Cardiac atrium fibroblast (primary cell): ENCODE data around the gene C5orf46. TPM values are rescaled to one million over a fixed set of nuclear protein-coding genes. Genes with fewer than 3 reads are reported as not detected.

Experiments
- total RNA-seq: library from RNA; depleted of rRNA; stranded (reverse); fragments of >200 nt; gene quantifications from 2 replicates; pipeline ENCODE4 v1.2.3, GENCODE V29; 2015

Gene C5orf46
- total RNA-seq, result 0.65 TPM in 1 of 2 replicates, not detected in the other

GRCh38 chr5:147906326-147907095 lies at the start of gene C5orf46:
C5orf46 (minus strand) TSS chr5:147906538; CDS start chr5:147906501, 37 bp downstream.

GRCh38 chr5:147878066-147878759 lies 28.1 kb downstream of the C5orf46 start, which contains the start of gene SCGB3A2:
SCGB3A2 (plus strand) TSS chr5:147878711; CDS start chr5:147878804, 93 bp downstream.

Other genes starting within 250 kb of the C5orf46 start
- gene JAKMIP2, start 123.8 kb downstream of the C5orf46 start, total RNA-seq, result under 0.01 TPM in 1 of 2 replicates, not detected in the other
- gene SPINK1, start 74.9 kb downstream of the C5orf46 start, total RNA-seq, result not detected in 2 replicates
- not detected in 2 replicates for gene SCGB3A2, start 27.8 kb downstream of the C5orf46 start, total RNA-seq
- not detected in 2 replicates for gene SPINK5, start 157.4 kb upstream of the C5orf46 start, total RNA-seq